Fibroblast of lung (primary cell): ENCODE data around the gene RPRD1A.

ENCODE experiments used
- EZH2 ChIP-seq: IDR thresholded peaks from 2 replicates; pipeline ENCODE4 v1.5.1; 2012; ENCODE audit warnings: low read length, control low read depth, mild to moderate bottlenecking; ENCODE audit errors: missing control alignments
- TF ChIP-seq, protein P1 (sequence below), 2 donors: IDR thresholded peaks in 1 of 2; conservative IDR thresholded peaks in 1 of 2; 1 replicate in 1 of 2; 2 replicates in 1 of 2; pipeline ENCODE4 v1.5.1; 2011 to 2012; ENCODE audit warnings: low read length in 2 of 2, control low read depth in 1 of 2, inconsistent platforms in 1 of 2, low read depth in 1 of 2, mild to moderate bottlenecking in 1 of 2

DNA sequence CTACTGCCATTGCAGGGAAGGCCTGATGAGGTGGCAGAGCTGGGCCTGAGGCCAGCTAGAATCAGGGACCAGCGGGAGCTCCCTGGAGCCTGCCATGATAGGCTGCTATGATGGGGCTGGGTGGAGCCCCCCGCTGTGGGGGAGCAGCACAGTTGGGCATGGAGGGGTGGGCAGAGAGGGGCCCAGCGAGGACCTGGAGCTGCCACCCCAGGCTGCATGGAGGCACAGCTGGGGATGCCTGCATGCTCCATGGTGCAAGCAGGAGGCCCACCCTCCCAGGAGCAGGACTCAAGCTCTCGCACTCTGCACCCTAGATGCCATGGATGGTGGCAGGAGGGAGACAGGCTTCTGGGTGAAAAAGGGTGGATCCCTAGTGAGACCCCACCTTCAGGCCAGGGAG is 17.8 kb upstream of the RPRD1A start:
- TF ChIP-seq, protein P1, sequence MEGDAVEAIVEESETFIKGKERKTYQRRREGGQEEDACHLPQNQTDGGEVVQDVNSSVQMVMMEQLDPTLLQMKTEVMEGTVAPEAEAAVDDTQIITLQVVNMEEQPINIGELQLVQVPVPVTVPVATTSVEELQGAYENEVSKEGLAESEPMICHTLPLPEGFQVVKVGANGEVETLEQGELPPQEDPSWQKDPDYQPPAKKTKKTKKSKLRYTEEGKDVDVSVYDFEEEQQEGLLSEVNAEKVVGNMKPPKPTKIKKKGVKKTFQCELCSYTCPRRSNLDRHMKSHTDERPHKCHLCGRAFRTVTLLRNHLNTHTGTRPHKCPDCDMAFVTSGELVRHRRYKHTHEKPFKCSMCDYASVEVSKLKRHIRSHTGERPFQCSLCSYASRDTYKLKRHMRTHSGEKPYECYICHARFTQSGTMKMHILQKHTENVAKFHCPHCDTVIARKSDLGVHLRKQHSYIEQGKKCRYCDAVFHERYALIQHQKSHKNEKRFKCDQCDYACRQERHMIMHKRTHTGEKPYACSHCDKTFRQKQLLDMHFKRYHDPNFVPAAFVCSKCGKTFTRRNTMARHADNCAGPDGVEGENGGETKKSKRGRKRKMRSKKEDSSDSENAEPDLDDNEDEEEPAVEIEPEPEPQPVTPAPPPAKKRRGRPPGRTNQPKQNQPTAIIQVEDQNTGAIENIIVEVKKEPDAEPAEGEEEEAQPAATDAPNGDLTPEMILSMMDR (conservative IDR thresholded peaks at IDR 0.05 in 1 of 2, IDR thresholded peaks at IDR 0.05 in 1 of 2; ENCODE audit: low read depth in 1 of 2, low read length in 2 of 2), result no peak
- TF ChIP-seq EZH2, result no peak
